ELF-1 (cell line): Measurements from ENCODE around the gene PARP8.
"Not testable (repeated sequence)": the region's sequence is repeated elsewhere in the genome, so short reads cannot be mapped to it uniquely, and the experiment has no call there.

Experiments
- DNase-seq: peaks from one replicate; pipeline ENCODE4 v3.0.0-alpha.2; 2016; ENCODE audit warnings: low read depth, low spot score

PARP8 gene

DNA sequence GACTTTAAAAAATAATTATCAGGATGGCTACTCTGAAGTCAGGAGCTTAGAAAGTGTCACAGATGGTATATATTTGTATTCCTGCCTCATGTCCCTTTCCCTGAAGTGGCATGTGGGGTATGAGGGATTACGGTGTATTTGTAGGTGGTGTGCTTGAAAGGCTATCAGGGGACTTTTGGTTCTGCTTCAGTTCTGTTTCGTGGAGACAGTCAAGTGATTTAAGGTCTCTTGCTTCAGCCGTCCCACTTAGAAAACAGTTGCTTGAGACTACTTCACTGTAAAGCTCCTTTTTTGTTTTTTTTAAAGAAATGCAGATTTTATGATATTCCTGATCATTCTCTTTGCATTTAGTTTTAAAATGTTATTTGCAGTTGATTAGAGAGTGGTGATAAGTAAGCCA is 18.3 kb downstream of the PARP8 start:
- DNase-seq: no peak

DNA sequence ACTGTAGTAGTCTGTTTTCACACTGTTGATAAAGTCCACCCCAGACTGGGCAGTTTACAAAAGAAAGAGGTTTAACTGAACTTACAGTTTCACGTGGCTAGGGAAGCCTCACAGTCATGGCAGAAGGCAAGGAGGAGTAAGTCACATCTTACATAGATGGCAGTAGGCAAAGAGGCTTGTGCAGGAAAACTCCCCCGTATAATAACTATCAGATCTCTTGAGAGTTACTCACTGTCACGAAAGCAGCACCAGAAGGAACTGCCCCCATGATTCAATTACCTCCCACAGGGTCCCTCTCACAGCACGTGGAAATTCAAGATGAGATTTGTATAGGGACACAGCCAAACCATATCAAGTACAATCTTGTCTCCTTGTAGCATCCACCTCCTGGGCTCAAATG is 21.1 kb downstream of the PARP8 start:
- no peak for DNase-seq

DNA sequence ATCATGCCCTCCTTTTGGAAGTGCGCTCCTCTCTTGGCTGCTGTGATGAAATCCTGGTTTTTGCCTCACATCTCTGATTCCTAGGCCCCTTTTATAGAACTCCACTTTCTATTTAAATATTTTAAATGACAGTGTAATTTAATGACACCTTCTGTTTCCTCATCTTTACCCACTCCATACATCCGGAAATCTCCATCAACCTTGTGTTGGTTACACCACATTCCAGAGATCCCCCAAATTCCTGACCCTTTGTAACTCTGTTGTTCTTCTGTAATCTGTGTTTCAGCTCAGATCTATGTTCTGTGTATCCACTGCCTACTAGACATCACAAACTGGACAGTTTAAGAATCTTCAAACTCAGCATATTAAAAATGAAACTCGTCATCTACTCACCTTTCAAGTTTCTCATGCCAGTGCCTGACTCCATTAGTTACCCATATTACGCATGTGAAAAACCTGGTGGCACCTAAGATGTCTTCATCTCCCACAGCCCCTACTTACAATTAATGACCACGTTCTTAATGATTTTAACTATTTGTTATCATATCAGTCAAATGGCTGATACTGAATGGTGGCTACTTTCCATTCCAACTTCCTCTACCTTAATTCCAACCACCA is 25.1 kb downstream of the PARP8 start:
- DNase-seq: no peak

DNA sequence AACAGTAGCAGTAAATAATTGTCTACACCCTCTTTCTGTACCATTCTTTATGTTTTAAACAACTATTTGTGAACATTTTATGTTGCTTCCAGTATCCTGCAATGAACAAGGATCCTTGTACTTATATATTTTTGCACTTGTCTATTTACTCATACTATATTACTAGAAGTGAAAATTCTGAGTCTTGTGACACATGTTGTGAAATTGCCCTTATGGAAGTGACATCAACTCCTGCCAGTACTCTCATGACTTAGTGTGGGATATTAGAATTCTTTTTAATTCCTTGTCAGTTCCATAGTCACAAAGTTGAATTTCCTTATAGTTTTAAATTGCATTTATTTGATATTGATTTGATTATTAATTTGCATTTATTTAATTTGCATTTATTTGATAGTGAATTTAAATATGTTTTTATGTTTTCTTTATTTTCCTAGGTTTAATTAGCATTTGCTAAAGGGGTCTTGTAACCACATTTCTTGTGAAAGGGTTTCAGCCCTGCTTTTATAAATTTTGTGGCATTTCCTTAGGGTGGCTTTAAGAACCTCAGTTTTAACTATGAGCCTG is 27.7 kb downstream of the PARP8 start:
- DNase-seq: no peak

DNA sequence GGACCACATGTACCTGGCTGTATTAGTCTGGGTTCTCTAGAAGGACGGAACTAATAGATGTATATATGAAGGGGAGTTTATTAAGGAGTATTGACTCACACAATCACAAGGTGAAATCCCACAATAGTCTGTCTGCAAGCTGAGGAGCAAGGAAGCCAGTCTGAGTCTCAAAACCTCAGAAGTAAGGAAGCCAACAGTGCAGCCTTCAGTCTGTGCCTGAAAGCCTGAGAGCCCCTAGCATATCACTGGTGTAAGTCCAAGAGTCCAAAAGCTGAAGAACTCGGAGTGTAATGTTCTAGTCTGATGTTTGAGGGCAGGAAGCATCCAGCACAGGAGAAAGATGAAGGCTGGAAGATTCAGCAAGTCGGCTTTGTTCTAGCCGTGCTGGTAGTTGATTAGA is 28.2 kb downstream of the PARP8 start:
- not testable (repeated sequence) for DNase-seq

DNA sequence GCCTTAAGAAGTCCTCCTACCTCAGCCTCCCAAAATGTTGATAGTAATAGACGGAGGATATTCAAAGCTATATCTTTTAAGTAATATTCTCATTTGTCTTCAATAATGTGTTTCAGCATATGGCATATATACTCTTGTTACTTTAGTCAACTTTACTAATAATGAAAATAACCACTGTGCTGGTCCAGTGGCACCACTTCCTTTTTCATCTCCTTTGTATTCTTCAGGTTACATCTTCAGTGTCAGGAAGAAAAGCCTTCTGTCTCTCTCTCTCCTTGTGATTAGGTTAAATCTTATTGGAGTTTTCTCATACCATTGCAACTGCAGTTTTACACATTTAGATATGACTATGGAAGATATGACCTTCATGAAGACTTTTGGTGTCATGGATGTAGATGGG is 31.3 kb downstream of the PARP8 start:
- DNase-seq: no peak

DNA sequence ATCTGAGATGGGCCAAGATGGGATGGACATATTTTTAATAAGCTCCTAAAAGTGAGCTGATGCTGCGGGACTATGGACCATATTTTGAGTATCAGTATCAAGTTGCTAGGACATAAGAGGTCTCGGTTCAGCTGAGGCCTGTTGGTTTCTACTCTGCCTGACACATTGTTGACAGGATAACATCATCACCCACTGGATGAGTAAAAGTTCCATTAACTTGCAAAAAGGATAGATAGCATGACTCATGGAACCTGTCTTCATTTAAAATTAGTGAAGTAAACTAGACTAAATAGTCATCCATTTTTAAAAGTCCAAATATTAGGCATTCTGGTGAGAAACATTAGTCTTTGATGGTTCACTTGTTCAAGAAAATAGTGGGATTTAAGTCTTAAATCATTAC is 33.3 kb downstream of the PARP8 start:
- no peak for DNase-seq

DNA sequence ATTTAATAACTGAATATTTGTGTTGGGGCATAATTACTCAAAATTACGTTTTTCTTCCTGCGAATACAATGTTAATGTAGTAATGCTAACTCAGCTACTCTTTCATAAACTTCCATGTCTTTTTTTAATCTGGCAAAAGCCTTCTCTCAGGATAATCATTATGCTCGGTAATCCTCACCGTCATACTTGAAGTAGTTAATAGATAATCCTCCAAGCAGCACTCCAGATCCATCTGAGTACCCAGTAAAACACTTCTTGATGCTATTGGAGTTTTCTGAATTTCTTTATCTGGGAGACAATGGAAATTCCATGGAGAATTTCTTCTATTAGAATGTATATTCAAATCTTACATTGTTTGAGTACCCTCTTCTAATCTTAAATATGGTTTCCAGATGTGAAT is 34.3 kb downstream of the PARP8 start:
- DNase-seq: no peak

DNA sequence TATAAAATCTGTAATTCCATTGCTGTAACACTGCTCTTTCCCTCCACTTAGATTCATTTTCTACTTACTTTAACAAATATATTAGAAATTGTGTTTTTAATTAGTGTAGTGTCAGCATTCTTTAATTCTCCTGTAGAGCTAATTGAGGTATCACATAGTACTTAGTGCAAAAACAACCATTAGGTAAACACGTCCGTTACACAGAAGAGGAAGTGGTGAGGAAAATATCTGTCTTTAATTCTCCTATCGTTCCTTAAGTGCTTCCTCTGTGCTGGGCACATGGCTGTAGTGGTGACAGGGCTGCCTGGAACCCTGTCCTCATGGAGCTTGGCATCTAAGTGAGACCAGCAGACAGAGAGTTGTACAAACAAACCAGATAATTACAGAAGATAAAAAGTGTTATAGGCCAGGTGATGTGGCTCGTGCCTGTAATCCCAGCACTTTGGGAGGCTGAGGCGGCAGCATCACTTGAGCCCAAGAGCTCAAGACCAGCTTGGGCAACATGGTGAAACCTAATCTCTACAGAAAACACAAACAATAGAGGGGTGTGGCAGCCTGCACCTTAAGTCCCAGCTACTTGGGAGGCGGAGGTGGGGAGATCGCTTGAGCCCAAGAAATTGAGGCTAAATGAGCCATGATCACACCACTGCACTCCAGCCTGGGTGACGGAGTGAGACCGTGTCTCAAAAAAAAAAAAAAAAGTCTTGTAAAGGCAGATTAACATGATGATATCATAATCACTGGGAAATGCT is 36.4 kb downstream of the PARP8 start:
- DNase-seq: no peak

DNA sequence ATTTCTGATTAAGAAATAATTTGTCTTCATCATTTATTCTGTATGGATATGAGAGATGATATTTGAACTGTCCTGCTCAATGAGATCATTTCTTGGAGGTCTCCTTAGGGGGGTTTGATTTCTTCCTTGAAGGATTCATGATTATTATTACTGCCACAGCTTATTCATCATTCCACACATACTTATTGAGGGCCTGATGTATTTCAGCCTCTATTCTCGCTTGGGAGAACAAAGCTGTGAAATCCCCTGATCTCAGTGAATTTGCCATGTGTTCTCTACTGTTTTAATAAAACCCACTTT is 36.9 kb downstream of the PARP8 start:
- no peak for DNase-seq

DNA sequence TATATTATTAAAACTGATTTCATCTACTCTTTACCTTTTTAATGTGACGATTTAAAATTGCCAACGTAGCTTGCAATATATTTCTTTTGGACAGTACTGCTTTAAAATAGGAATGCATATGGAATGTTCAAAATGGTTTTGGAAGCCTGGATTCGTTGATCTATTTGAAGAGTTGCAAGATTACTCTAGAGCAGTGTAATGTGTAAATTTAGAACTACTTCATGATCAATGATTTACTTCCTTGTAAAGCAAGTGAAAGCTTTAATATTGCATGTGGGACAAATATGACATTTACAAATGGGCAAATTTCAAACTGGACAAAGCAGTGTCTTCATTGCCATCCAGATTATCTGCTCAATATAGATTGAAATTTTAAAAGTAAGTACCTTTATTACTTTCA is 38.3 kb downstream of the PARP8 start:
- DNase-seq: no peak

DNA sequence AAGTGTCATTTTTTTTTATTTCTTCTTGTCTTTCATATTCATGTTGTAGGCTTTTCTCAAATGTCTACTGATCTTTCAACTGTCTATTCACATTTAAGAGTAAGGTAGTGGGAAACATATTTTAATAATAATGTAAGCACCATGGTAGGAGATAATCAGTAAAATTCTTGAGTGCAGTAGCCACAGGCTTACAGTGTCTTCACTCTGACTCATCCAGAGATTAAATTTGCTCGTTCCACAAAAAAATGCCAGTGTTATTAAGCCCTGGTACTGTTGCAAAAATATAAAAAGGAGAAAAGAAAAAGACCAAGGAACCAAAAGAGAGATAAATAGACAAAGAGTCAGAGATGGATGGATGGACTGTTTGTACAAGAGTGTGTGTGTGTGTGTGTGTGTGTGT is 43.0 kb downstream of the PARP8 start:
- DNase-seq: no peak

DNA sequence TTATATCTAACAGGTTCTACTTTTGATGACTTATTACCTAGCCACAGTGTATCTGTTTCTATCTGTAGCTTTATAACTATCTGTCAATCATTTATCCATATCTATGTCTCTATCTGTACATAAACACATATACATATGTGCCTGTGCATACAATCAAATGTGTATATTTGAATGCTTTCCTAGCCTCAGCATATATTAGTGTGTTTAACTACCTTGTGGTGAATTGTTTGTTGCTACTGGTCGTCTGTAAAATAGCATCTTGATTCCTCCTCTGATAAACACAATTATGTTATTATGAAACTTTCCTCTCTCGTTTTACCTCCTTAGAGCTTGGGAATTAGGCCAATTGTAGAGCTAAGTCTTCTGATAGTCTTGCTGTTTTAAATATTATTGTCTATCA is 44.4 kb downstream of the PARP8 start:
- DNase-seq: no peak

DNA sequence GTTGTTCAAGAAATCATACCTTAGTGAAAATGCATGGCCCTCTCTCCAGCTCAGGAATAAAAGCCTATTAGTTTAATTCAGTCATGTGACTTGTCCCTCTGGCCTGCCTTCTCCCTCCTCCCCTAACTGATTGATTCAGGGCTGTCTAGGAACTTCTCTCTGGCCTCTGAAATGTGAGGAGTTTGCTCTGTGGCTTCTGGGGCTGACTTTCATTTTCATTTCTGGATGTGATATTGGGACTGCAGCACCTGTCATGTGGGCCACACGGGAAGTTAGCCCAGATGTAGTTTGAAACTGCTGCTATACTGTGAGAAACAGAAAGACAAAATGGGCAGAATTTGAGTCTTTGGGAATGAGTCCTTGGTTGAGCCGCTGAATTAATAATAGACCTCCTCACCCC is 44.8 kb downstream of the PARP8 start:
- no peak for DNase-seq

DNA sequence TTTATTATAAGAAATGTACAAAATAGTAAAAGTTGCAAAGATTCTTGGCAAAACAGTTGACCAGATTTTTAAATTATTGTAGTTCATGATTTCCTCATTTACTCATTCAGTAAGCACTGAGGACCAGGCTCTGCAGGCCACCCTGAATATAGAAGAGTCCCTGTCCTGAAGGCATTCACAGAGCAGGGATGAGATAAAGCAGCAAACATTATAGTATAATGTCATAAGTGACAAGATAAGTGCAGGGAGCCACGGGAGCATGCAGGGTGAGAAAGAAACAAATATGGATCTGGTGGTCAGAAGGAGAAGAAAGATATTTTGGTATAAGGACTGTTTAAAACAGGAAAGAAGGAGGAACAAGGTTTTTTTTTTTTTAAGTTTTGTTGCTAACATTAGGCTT is 46.0 kb downstream of the PARP8 start:
- no peak for DNase-seq

DNA sequence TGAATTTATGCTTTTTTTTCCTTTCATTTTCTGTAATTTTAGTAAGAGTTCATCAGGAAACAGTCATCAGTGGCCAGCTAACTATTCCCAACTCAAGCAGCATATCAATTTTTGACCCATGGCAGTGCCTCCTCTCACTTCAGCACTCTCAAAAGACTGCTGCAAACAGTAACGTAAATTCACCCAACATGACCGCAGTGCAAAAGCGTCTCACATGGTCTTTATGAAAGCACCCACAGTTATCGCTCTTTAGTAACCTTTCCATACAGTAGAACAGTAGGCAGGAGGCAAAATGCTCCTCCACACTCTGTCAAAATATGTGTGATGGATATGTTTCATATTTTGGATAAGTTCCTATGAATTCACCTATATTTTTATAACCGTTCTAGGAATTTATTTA is 48.6 kb downstream of the PARP8 start:
- DNase-seq: no peak

DNA sequence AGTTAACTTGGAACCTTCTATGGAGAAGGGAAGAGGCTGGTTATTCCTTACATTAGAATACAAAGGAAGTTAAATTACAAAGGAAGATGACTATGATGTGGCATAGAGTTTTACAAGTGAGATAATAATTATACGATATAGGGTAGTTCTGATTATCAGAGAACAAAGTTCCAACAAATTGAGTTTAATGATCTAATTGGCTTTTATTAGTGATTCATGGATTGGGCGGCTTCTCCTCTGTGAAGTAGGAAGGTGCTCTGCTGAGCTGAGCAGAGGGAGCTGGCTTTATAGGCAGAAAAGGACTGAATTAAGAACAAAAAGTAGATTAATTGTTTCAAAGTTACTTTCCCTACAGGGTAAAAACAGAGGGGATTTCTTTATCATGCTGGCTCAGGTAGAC is 49.7 kb downstream of the PARP8 start:
- DNase-seq: no peak

DNA sequence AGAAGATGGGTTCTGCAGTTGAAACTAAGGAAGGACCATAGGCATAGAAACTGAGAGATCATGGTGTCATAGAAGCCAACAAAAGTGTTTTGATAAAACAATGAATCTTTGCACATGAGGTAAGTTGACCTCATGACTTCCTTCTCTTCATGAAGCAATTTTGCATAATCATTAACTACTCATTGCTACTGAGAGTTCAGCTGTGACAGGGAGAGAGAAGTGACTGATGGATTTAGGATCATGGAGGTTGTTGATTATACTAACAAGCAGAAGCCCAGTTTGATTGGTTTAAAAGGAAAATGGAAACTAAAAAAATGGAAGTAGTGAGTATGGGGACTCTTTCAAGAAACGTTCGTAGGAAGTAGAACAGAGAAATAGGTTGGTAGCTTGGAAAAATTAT is 51.2 kb downstream of the PARP8 start:
- DNase-seq: no peak

DNA sequence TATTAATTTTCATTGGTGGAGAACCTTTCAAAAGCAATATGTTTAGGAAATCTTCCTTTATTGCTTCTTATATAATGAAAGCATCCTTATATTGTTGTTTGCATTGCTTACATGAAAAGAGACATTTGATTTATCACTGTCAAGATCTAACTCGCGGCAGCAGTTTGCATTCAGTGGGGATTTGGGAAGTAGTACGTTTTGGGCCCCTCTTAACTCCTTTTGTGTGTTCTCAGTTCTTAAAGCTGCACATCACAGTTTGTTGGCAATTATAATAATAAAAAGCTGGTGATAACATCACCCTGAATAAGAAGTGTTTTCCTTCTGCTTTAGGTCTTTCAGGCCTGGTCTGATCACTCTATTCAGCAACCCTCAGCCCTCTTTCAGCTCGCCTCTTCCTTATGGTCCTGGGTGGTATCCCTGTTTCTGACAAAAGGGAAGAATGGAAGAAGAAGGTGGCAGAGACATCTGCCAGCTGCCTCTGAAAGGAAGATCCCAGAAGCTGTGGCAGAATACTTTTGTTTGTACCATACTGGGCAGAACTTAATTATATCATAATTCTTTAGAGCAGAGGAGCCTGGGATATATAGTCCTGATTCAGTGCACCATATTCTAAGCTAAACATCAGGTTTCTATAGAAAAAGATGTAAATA is 53.7 kb downstream of the PARP8 start:
- no peak for DNase-seq

DNA sequence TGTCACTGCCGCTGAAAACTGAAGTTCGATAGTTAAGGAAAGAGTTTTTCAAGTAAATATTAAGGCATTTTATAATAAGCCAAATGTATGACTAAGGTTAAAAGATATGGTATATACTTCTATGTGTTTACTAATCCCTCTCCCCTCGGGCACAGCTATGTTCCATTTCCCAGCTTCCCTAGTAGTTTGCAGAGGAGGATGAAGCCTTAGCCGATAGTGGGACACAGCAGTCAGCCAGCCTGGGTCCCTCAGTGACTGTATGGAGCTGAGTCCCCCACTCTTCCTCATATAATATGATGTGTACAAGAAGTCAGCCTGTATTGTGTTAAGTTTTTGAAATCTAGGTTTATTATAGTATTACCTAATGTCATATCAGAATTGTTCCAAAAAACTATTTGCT is 55.8 kb downstream of the PARP8 start:
- no peak for DNase-seq

DNA sequence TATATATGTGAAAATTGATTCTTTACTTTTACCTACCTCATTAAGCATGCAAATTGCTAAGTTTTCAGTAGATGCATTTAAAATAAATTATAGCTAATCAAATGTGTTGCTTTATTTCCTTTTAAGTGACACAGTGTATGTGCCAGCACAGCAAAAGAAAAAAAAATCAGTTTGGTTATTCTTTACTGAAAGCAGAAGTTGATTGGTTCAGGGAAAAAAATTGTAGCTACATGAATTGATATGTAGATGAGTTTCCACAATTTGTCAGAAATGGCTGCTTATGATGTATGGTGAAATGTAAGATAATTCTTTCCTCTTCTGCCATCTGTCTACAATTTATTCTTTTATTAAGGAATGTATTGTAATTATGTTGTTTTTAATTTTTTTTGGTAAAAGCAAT is 57.8 kb downstream of the PARP8 start:
- DNase-seq: no peak

DNA sequence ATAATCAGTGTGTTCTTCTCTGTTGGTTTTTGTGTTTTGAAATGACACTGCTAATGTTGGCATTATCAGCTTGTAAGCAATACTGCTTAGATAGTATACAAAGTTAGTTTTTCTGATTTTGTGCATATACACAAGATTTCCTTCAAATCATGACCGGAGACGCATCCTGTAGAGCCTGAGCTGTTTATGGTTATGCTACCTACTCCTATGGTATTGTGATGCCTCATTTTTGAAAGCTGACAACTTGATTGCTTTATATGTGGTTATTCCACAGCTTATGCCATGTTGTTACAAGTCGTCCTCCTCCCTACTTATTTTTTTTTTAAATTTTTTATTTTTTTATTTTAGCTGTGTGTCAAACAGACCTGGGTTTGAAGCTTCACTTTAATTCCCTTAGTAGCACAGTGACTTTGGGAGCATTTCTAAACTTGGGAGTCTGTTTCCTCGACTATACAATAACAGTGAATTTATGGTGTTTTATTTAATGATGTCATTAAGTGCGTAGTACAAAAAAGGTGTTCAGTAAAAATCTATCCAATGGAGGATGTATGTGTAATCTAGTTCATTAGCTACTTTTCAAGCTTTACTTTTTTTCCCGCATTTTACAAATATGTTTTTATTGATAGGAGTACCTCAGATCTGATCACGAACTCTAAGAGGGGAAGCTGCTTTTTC is 59.5 kb downstream of the PARP8 start:
- DNase-seq: no peak
